HepG2 (cell line): ENCODE data around the gene AKAP14.
A peak's percentile ranks its signal among the peaks of the same experiment; 100 is the strongest.

Experiments
- EP300 ChIP-seq, 3 experiments: sonication (generic) in 1 of 3; formaldehyde crosslinking in 1 of 3; IDR thresholded peaks; 2 replicates each; pipeline versions ENCODE4 v1.5.1 to v1.6.1; 2011 to 2020; ENCODE audit warnings: low read depth in 2 of 3, low read length in 2 of 3, borderline replicate concordance in 1 of 3, improper control_type of control experiment in 1 of 3, mild to moderate bottlenecking in 1 of 3, missing genetic modification reagents in 1 of 3, moderate library complexity in 1 of 3
- HOXA5 ChIP-seq: sonication (generic); formaldehyde crosslinking; IDR thresholded peaks from 2 replicates; pipeline ENCODE4 v1.4.0; 2020; ENCODE audit warnings: missing genetic modification reagents
- JUN ChIP-seq: sonication (generic); formaldehyde crosslinking; IDR thresholded peaks from 2 replicates; pipeline ENCODE4 v1.4.0; 2020; ENCODE audit warnings: mild to moderate bottlenecking, missing genetic modification reagents
- NCOR1 ChIP-seq: fragments of 200-600 bp; sonication (generic); IDR thresholded peaks from 2 replicates; pipeline ENCODE4 v1.7.0; 2017; ENCODE audit warnings: antibody characterized with exemption, low read length, borderline replicate concordance
- RXRA ChIP-seq: sonication (generic); formaldehyde crosslinking; IDR thresholded peaks from 2 replicates; pipeline ENCODE4 v1.5.1; 2020; ENCODE audit warnings: missing genetic modification reagents
- SIX4 ChIP-seq: sonication (generic); formaldehyde crosslinking; IDR thresholded peaks from 2 replicates; pipeline ENCODE4 v1.4.0; 2020; ENCODE audit warnings: missing genetic modification reagents
- SMARCC2 ChIP-seq: fragments of 450-650 bp; IDR thresholded peaks from 2 replicates; pipeline ENCODE4 v1.6.1; 2017; ENCODE audit warnings: antibody characterized with exemption, mild to moderate bottlenecking
- SP1 ChIP-seq, 2 experiments: fragments of 450-650 bp in 1 of 2; sonication (generic) in 1 of 2; formaldehyde crosslinking in 1 of 2; IDR thresholded peaks; 2 replicates each; pipeline versions ENCODE4 v1.4.0 to v1.6.1; 2016 to 2020; ENCODE audit warnings: missing genetic modification reagents in 1 of 2
- ZFP1 ChIP-seq: IDR thresholded peaks from 2 replicates; pipeline ENCODE4 v1.6.1; 2016
- ZNF619 ChIP-seq: sonication (generic); formaldehyde crosslinking; IDR thresholded peaks from 2 replicates; pipeline ENCODE4 v1.4.0; 2020; ENCODE audit warnings: mild to moderate bottlenecking, missing genetic modification reagents
- TF ChIP-seq, protein P1 (sequence below): sonication (generic); formaldehyde crosslinking; IDR thresholded peaks from 2 replicates; pipeline ENCODE4 v1.5.0; 2020; ENCODE audit warnings: mild to moderate bottlenecking, missing genetic modification reagents, moderate library complexity
- TF ChIP-seq, protein P2 (sequence below): sonication (generic); formaldehyde crosslinking; IDR thresholded peaks from 2 replicates; pipeline ENCODE4 v1.4.0; 2020; ENCODE audit warnings: mild to moderate bottlenecking, missing genetic modification reagents
- TF ChIP-seq, protein P3 (sequence below): IDR thresholded peaks from 2 replicates; pipeline ENCODE4 v1.6.1; 2012; ENCODE audit warnings: inconsistent platforms

DNA sequence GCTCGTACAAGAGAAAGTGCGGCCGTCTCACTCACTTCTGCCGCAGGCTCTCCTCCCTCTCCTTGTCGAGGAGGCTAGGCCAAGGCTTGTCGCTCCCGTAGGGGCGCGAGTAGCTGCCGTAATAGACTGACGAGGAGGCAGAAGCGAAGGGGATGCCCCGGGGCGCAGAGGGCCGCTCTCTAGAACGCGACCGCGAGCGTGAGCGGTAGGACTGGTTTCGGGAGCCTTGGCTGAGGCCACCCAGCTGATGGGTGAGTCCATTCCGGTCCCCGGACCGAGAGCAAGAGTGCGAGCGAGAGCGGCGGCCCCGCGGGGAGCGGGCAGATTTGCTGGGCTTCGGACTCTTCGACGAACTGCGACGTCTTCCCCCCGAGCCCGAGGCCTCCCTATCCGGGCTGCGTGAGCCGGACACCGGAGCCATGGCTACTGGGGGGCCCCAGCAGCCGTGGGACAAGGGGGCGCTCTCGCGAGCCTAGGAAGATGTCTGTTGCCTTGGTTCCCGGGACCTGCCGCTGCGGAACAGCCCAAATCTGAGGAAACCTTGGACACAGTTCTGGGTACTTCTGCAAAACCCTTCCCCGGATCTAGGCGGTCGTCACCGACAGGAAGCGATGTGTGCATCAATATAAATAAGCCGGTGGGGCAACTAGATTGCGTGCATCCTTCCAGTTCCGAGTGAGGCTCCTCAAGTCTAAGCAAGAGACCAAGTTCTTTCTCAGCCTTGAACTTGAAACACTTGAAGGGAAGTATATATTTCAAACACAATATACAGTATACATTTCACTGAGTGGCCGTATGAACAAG is 47.7 kb downstream of the AKAP14 start, which contains the start of gene NKAP:
- TF ChIP-seq, protein P1, sequence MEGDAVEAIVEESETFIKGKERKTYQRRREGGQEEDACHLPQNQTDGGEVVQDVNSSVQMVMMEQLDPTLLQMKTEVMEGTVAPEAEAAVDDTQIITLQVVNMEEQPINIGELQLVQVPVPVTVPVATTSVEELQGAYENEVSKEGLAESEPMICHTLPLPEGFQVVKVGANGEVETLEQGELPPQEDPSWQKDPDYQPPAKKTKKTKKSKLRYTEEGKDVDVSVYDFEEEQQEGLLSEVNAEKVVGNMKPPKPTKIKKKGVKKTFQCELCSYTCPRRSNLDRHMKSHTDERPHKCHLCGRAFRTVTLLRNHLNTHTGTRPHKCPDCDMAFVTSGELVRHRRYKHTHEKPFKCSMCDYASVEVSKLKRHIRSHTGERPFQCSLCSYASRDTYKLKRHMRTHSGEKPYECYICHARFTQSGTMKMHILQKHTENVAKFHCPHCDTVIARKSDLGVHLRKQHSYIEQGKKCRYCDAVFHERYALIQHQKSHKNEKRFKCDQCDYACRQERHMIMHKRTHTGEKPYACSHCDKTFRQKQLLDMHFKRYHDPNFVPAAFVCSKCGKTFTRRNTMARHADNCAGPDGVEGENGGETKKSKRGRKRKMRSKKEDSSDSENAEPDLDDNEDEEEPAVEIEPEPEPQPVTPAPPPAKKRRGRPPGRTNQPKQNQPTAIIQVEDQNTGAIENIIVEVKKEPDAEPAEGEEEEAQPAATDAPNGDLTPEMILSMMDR (CRISPR knock-in tag): peak; percentile 65
- no peak for TF ChIP-seq HOXA5
- TF ChIP-seq ZFP1 (CRISPR knock-in tag): no peak
- TF ChIP-seq SIX4 (CRISPR knock-in tag): no peak
- TF ChIP-seq EP300 (IDR thresholded peaks at IDR 0.05; ENCODE audit: low read depth in 2 of 2, low read length in 2 of 2): peak in 1 of 2 experiments; percentile 41; a peak in 1 of 4 replicates
- no peak for TF ChIP-seq EP300 (CRISPR knock-in tag; IDR thresholded peaks at IDR 0.05; ENCODE audit: borderline replicate concordance)
- peak; percentile 68; the same call in 1 of the 2 replicates for TF ChIP-seq NCOR1
- TF ChIP-seq SMARCC2: no peak
- TF ChIP-seq, protein P2, sequence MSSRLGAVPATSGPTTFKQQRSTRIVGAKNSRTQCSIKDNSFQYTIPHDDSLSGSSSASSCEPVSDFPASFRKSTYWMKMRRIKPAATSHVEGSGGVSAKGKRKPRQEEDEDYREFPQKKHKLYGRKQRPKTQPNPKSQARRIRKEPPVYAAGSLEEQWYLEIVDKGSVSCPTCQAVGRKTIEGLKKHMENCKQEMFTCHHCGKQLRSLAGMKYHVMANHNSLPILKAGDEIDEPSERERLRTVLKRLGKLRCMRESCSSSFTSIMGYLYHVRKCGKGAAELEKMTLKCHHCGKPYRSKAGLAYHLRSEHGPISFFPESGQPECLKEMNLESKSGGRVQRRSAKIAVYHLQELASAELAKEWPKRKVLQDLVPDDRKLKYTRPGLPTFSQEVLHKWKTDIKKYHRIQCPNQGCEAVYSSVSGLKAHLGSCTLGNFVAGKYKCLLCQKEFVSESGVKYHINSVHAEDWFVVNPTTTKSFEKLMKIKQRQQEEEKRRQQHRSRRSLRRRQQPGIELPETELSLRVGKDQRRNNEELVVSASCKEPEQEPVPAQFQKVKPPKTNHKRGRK (CRISPR knock-in tag): no peak
- peak; percentile 33; the same call in 1 of the 2 replicates for TF ChIP-seq RXRA (CRISPR knock-in tag)
- no peak for TF ChIP-seq SP1 (IDR thresholded peaks at IDR 0.05)
- no peak for TF ChIP-seq SP1 (CRISPR knock-in tag; IDR thresholded peaks at IDR 0.05)
- TF ChIP-seq, protein P3, sequence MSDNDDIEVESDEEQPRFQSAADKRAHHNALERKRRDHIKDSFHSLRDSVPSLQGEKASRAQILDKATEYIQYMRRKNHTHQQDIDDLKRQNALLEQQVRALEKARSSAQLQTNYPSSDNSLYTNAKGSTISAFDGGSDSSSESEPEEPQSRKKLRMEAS: peak; percentile 43; the same call in 1 of the 2 replicates
- TF ChIP-seq JUN (CRISPR knock-in tag): no peak
- TF ChIP-seq ZNF619 (CRISPR knock-in tag): no peak
